ENCODE results near the gene ADAMTS2.

DNA sequence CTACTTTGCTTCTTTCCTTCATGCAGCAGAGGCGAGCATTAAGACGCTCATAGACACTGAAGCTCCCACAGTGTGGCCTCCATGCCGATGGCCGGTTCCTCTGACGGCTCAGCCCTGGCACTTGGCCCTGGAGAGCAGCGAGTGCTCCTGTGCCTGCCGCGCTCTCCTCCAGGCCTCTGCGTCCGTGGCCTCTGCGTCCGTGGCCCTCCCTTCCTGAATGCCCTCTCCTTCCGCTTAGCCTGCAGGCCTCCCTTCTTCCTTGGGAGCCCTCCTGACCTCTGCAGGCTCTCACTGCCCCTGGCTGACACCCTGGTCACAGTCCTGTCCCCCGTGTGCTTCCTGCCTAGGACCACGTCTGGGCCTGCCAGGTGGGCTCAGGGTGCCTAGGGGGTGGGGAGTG is 192.3 kb downstream of the ADAMTS2 start:
- TF ChIP-seq, protein P1, sequence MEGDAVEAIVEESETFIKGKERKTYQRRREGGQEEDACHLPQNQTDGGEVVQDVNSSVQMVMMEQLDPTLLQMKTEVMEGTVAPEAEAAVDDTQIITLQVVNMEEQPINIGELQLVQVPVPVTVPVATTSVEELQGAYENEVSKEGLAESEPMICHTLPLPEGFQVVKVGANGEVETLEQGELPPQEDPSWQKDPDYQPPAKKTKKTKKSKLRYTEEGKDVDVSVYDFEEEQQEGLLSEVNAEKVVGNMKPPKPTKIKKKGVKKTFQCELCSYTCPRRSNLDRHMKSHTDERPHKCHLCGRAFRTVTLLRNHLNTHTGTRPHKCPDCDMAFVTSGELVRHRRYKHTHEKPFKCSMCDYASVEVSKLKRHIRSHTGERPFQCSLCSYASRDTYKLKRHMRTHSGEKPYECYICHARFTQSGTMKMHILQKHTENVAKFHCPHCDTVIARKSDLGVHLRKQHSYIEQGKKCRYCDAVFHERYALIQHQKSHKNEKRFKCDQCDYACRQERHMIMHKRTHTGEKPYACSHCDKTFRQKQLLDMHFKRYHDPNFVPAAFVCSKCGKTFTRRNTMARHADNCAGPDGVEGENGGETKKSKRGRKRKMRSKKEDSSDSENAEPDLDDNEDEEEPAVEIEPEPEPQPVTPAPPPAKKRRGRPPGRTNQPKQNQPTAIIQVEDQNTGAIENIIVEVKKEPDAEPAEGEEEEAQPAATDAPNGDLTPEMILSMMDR (IDR thresholded peaks at IDR 0.05) = no peak
- no peak for TF ChIP-seq POLR2A (IDR thresholded peaks at IDR 0.05)
